PFSK-1 (cell line): Measurements from ENCODE around the gene R3HCC1L.

ENCODE experiments used
- FOXP2 ChIP-seq: optimal IDR thresholded peaks from 2 replicates; pipeline ENCODE3; 2011; ENCODE audit warnings: borderline replicate concordance, control low read depth, inconsistent platforms; ENCODE audit not compliant: insufficient read depth; ENCODE audit errors: extremely low read length, extremely low read depth
- POLR2AphosphoS5 ChIP-seq: IDR thresholded peaks from 2 replicates; pipeline ENCODE4 v1.6.1; 2012; ENCODE audit warnings: low read depth, mild to moderate bottlenecking, control low read depth, low read length, moderate library complexity
- REST ChIP-seq, 2 experiments: IDR thresholded peaks; 2 replicates each; pipeline versions ENCODE4 v1.6.1 to v1.8.0; 2011 to 2012; ENCODE audit warnings: low read depth in 2 of 2, low read length in 2 of 2, control low read depth in 1 of 2, inconsistent platforms in 1 of 2, mild to moderate bottlenecking in 1 of 2, moderate library complexity in 1 of 2; ENCODE audit not compliant: insufficient read depth in 1 of 2
- SIN3A ChIP-seq: IDR thresholded peaks from 2 replicates; pipeline ENCODE4 v1.6.1; 2012; ENCODE audit warnings: mild to moderate bottlenecking, low read length, moderate library complexity, borderline replicate concordance; ENCODE audit not compliant: insufficient read depth
- TAF1 ChIP-seq: IDR thresholded peaks from 2 replicates; pipeline ENCODE4 v1.6.1; 2012; ENCODE audit warnings: low read length, control low read depth, borderline replicate concordance; ENCODE audit not compliant: insufficient read depth

The R3HCC1L gene

GRCh38 chr10:98246911-98247805 lies 112.7 kb downstream of the R3HCC1L start:
- TF ChIP-seq TAF1: no peak
- TF ChIP-seq POLR2AphosphoS5: no peak
- TF ChIP-seq FOXP2: no peak
- TF ChIP-seq SIN3A: no peak
- TF ChIP-seq REST (IDR thresholded peaks at IDR 0.05; ENCODE audit: insufficient read depth in 1 of 2, low read depth in 2 of 2, low read length in 2 of 2): no peak

DNA sequence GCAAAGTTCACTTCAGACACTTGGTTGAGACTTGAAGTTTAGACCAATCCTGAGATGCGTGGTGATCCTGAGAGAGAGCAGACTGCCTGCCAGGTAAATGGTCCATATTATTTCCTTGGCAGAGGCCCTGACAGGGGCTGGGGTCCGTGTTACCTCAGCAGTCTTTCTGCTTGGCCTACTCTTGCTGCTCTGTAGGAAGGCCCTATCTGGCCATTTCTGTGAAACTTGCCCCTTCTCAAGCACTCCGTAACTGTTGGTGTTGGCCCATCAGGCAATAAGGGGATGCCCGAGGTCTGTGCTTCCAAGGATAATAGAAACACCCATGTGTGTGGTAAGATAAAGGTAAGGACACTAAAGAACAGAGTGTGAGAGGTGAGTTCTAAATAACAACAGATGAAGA lies 113.6 kb downstream of the R3HCC1L start:
- TF ChIP-seq FOXP2: no peak
- no peak for TF ChIP-seq TAF1
- TF ChIP-seq REST (IDR thresholded peaks at IDR 0.05; ENCODE audit: insufficient read depth in 1 of 2, low read depth in 2 of 2, low read length in 2 of 2): no peak
- TF ChIP-seq SIN3A: no peak

DNA sequence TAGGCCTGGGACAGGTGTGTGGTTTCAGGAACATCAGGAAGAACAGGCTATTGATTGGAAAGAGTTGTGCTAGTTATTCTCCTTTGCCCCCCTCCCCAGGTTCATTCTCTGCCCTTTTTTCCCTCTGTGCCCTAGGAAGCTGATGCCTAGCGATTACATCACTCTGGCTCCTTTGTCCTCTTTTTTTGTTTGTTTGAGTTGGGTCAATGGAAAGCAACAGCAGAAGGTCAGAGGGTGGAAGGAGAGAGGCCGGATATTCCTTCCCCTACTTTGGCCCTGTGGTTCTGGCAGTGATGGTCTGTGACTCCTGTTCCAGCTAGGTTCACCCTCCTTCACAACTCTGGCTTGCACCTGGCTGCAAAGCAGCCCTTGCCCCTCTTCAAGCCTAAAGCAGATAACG lies 114.7 kb downstream of the R3HCC1L start:
- TF ChIP-seq FOXP2: no peak
- no peak for TF ChIP-seq TAF1
- no peak for TF ChIP-seq POLR2AphosphoS5
- TF ChIP-seq REST (IDR thresholded peaks at IDR 0.05; ENCODE audit: insufficient read depth in 1 of 2, low read depth in 2 of 2, low read length in 2 of 2): no peak
- TF ChIP-seq SIN3A: no peak

GRCh38 chr10:98251399-98251798 lies 116.9 kb downstream of the R3HCC1L start:
- TF ChIP-seq SIN3A (no peak), REST (IDR thresholded peaks at IDR 0.05; ENCODE audit: insufficient read depth in 1 of 2, low read depth in 2 of 2, low read length in 2 of 2) (no peak), TAF1 (no peak), POLR2AphosphoS5 (no peak), FOXP2 (no peak)
